HepG2 (cell line): ENCODE measurements around the gene DSCAM. TPM values are rescaled to one million over a fixed set of nuclear protein-coding genes. Genes with fewer than 3 reads are reported as not detected.

Experiments used
- ATAC-seq: fragments of 200-7000 bp; cut with Tn5 transposase; 3 replicates; pipeline ENCODE4 v1.9.1; 2020; ENCODE audit warnings: mild to moderate bottlenecking, moderate library complexity
- BruUV-seq: library from RNA; stranded (reverse); fragments of 400-500 nt; replicated peaks from 2 replicates; lab custom pipeline; 2021; lab: Mats Ljungman, UMichigan
- CTCF ChIA-PET: fragments of 300-600 bp; formaldehyde crosslinking; extraction: SDS; loops from one replicate; lab custom pipeline; 2021; ENCODE audit warnings: low total read pairs, inconsistent platforms, low intra/inter-chr PET ratio; lab: Yijun Ruan, JAX
- POLR2A ChIA-PET: fragments of 350-600 bp; sonication (Branson Sonifier 250); formaldehyde crosslinking; loops from one replicate; lab custom pipeline; 2020; ENCODE audit warnings: antibody characterized with exemption, inconsistent platforms; lab: Yijun Ruan, JAX
- DNase-seq: peaks from one replicate; pipeline ENCODE4 v3.0.0-alpha.2; 2015; ENCODE audit warnings: low spot score
- FAIRE-seq: peaks from 3 replicates; lab custom pipeline; 2011; peaks lifted over from hg19 to GRCh38; lab: Jason Lieb, UNC
- H2AFZ ChIP-seq: one replicate; pipeline ENCODE4 v1.6.1; 2011; ENCODE audit warnings: low read length, inconsistent platforms
- H3K27ac ChIP-seq: fragments of 300-600 bp; 3 replicates; pipeline ENCODE4 v1.8.0; 2011; ENCODE audit warnings: mixed run types, mild to moderate bottlenecking, mixed read lengths, low read length, inconsistent platforms; ENCODE audit not compliant: insufficient read depth; ENCODE audit errors: extremely low read length
- H3K27me3 ChIP-seq, 2 experiments: fragments of 200-600 bp in 1 of 2; 2 replicates in 1 of 2; 3 replicates in 1 of 2; pipeline versions ENCODE4 v1.6.0 to v1.8.0; 2011; ENCODE audit warnings: low read length in 2 of 2, mild to moderate bottlenecking in 2 of 2, moderate library complexity in 2 of 2, inconsistent platforms in 1 of 2; ENCODE audit not compliant: insufficient read depth in 2 of 2, control insufficient read depth in 1 of 2
- H3K36me3 ChIP-seq, 2 experiments: fragments of 200-600 bp in 1 of 2; replicated peaks in 1 of 2; 2 replicates in 1 of 2; 3 replicates in 1 of 2; pipeline versions ENCODE4 v1.5.1 to v1.8.0; 2011; ENCODE audit warnings: low read length in 2 of 2, inconsistent platforms in 1 of 2; ENCODE audit not compliant: insufficient read depth in 2 of 2, control insufficient read depth in 1 of 2
- H3K4me1 ChIP-seq: 2 replicates; pipeline ENCODE4 v1.5.1; 2012; ENCODE audit warnings: low read length, inconsistent platforms; ENCODE audit not compliant: insufficient read depth
- H3K4me2 ChIP-seq: 2 replicates; pipeline ENCODE4 v1.6.0; 2011; ENCODE audit warnings: low read depth, low read length, inconsistent platforms
- H3K4me3 ChIP-seq, 3 experiments: fragments of 200-600 bp in 1 of 3; sonication (generic), shearing (Covaris generic) in 1 of 3; replicated peaks in 1 of 3; 2 replicates each; pipeline ENCODE4 v1.5.1; 2011 to 2016; ENCODE audit warnings: low read length in 3 of 3, inconsistent platforms in 2 of 3, low read depth in 2 of 3, mild to moderate bottlenecking in 2 of 3, control low read depth in 1 of 3, mixed read lengths in 1 of 3; ENCODE audit not compliant: insufficient read depth in 1 of 3
- H3K79me2 ChIP-seq: one replicate; pipeline ENCODE4 v1.6.1; 2011; ENCODE audit warnings: low read length, inconsistent platforms; ENCODE audit not compliant: insufficient read depth
- H3K9ac ChIP-seq: 2 replicates; pipeline ENCODE4 v1.6.0; 2011; ENCODE audit warnings: mild to moderate bottlenecking, low read depth, low read length, inconsistent platforms; ENCODE audit not compliant: insufficient read depth
- H3K9me3 ChIP-seq: 2 replicates; pipeline ENCODE4 v1.5.1; 2012; ENCODE audit warnings: mild to moderate bottlenecking, low read length
- H4K20me1 ChIP-seq: 2 replicates; pipeline ENCODE4 v1.6.0; 2011; ENCODE audit warnings: inconsistent platforms, mild to moderate bottlenecking, low read length, moderate library complexity; ENCODE audit not compliant: insufficient read depth
- MTA3 ChIP-seq: sonication (generic); formaldehyde crosslinking; IDR thresholded peaks from 2 replicates; pipeline ENCODE4 v1.4.0; 2020; ENCODE audit warnings: missing genetic modification reagents
- REST ChIP-seq, 2 experiments: IDR thresholded peaks; 2 replicates each; pipeline ENCODE4 v1.6.1; 2011 to 2012; ENCODE audit warnings: low read length in 2 of 2, borderline replicate concordance in 1 of 2, low read depth in 1 of 2, mild to moderate bottlenecking in 1 of 2, moderate library complexity in 1 of 2
- SP5 ChIP-seq: IDR thresholded peaks from 2 replicates; pipeline ENCODE4 v1.6.1; 2016; ENCODE audit warnings: low read depth, borderline replicate concordance
- THAP11 ChIP-seq: IDR thresholded peaks from 2 replicates; pipeline ENCODE4 v1.6.1; 2016; ENCODE audit warnings: missing biosample characterization, missing genetic modification reagents
- TOE1 ChIP-seq: sonication (generic); formaldehyde crosslinking; IDR thresholded peaks from 2 replicates; pipeline ENCODE4 v1.4.0; 2020; ENCODE audit warnings: mild to moderate bottlenecking, missing genetic modification reagents
- YEATS4 ChIP-seq: sonication (generic); formaldehyde crosslinking; IDR thresholded peaks from 2 replicates; pipeline ENCODE4 v1.4.0; 2020; ENCODE audit warnings: missing genetic modification reagents, borderline replicate concordance
- ZBTB26 ChIP-seq: IDR thresholded peaks from 2 replicates; pipeline ENCODE4 v1.6.1; 2016; ENCODE audit warnings: missing compliant biosample characterization, missing genetic modification reagents, borderline replicate concordance
- ZNF224 ChIP-seq: sonication (generic); formaldehyde crosslinking; IDR thresholded peaks from 2 replicates; pipeline ENCODE4 v1.5.0; 2020; ENCODE audit warnings: mild to moderate bottlenecking, missing genetic modification reagents
- WGBS: methylation state at CpG from one replicate; pipeline ENCODE4 v1.1.6; 2017; ENCODE audit warnings: low lambda C conversion rate; 5-methylcytosine and 5-hydroxymethylcytosine counted together
- in situ Hi-C: cut with HindIII; loops from 2 replicates; pipeline ENCODE4 v1.10.0; 2017; ENCODE audit warnings: low pct_unique_long_range_greater_than_20kb; ENCODE audit not compliant: extremely low pct_ligation_motif_present
- intact Hi-C: fragments of 100-400 bp; cut with micrococcal nuclease; formaldehyde crosslinking; loops from one replicate; pipeline ENCODE4 v1.10.0; 2022; ENCODE audit not compliant: unreplicated experiment
- polyA plus RNA-seq, 8 experiments: library from polyadenylated mRNA; depleted of rRNA in 3 of 8; stranded (reverse) in 7 of 8; unstranded in 1 of 8; fragments of >200 nt; fragmentation: Illumina TruSeq in 4 of 8; extraction: Trizol in 4 of 8; gene quantifications; 2 replicates each; pipeline versions ENCODE4 v1.2.1 to v1.2.3, GENCODE V29; 2011 to 2016; ENCODE audit warnings: low read depth in 4 of 8, missing spikeins in 1 of 8, mixed read lengths in 1 of 8; ENCODE audit not compliant: insufficient read depth in 1 of 8
- total RNA-seq, 5 experiments: library from RNA; depleted of rRNA; stranded (reverse); fragments of >200 nt; fragmentation: Illumina TruSeq; extraction: Trizol; gene quantifications; 2 replicates each; pipeline ENCODE4 v1.2.3, GENCODE V29; 2016; ENCODE audit warnings: low read depth in 1 of 5
- TF ChIP-seq, protein P1 (sequence below): sonication (generic); formaldehyde crosslinking; IDR thresholded peaks from 2 replicates; pipeline ENCODE4 v1.4.0; 2020; ENCODE audit warnings: missing genetic modification reagents

DSCAM gene
- total and polyA plus RNA-seq, 2 of the 13 experiments (the other 11 are each of a cell fraction or from before 2014, with no cell fraction given) = not detected

GRCh38 chr21:40253112-40253511 is 593.8 kb downstream of the DSCAM start:
- POLR2A ChIA-PET = no interaction called here
- Histone ChIP-seq H3K9ac (no peak overlapping the region), H3K9me3 (peaks cover 96% of the 10 kb centered on the region), H3K36me3 (no peaks in the 10 kb centered on the region), H3K4me1 (no peaks in the 10 kb centered on the region), H4K20me1 (no peaks in the 10 kb centered on the region), H2AFZ (no peak overlapping the region), H3K4me2 (no peak overlapping the region), H3K27ac (no peak overlapping the region), H3K27me3 (no peaks in the 10 kb centered on the region), H3K4me3 (no peak overlapping the region), H3K79me2 (no peaks in the 10 kb centered on the region)
- no peak for FAIRE-seq
- CTCF ChIA-PET = no interaction called here
- in situ Hi-C loops (no loop called here), intact Hi-C loops (no loop called here)
- no peak for DNase-seq
- TF ChIP-seq TOE1 (CRISPR knock-in tag) (no peak), THAP11 (CRISPR knock-in tag) (no peak), SP5 (CRISPR knock-in tag) (no peak), YEATS4 (CRISPR knock-in tag) (no peak), ZNF224 (CRISPR knock-in tag) (no peak), MTA3 (CRISPR knock-in tag) (no peak), ZBTB26 (no peak), REST (IDR thresholded peaks at IDR 0.05; ENCODE audit: borderline replicate concordance in 1 of 2, low read depth in 1 of 2, low read length in 2 of 2) (no peak)
- TF ChIP-seq, protein P1, sequence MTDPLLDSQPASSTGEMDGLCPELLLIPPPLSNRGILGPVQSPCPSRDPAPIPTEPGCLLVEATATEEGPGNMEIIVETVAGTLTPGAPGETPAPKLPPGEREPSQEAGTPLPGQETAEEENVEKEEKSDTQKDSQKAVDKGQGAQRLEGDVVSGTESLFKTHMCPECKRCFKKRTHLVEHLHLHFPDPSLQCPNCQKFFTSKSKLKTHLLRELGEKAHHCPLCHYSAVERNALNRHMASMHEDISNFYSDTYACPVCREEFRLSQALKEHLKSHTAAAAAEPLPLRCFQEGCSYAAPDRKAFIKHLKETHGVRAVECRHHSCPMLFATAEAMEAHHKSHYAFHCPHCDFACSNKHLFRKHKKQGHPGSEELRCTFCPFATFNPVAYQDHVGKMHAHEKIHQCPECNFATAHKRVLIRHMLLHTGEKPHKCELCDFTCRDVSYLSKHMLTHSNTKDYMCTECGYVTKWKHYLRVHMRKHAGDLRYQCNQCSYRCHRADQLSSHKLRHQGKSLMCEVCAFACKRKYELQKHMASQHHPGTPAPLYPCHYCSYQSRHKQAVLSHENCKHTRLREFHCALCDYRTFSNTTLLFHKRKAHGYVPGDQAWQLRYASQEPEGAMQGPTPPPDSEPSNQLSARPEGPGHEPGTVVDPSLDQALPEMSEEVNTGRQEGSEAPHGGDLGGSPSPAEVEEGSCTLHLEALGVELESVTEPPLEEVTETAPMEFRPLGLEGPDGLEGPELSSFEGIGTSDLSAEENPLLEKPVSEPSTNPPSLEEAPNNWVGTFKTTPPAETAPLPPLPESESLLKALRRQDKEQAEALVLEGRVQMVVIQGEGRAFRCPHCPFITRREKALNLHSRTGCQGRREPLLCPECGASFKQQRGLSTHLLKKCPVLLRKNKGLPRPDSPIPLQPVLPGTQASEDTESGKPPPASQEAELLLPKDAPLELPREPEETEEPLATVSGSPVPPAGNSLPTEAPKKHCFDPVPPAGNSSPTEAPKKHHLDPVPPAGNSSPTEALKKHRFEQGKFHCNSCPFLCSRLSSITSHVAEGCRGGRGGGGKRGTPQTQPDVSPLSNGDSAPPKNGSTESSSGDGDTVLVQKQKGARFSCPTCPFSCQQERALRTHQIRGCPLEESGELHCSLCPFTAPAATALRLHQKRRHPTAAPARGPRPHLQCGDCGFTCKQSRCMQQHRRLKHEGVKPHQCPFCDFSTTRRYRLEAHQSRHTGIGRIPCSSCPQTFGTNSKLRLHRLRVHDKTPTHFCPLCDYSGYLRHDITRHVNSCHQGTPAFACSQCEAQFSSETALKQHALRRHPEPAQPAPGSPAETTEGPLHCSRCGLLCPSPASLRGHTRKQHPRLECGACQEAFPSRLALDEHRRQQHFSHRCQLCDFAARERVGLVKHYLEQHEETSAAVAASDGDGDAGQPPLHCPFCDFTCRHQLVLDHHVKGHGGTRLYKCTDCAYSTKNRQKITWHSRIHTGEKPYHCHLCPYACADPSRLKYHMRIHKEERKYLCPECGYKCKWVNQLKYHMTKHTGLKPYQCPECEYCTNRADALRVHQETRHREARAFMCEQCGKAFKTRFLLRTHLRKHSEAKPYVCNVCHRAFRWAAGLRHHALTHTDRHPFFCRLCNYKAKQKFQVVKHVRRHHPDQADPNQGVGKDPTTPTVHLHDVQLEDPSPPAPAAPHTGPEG (CRISPR knock-in tag) = no peak
- no peak for ATAC-seq
- WGBS = 0% methylated on average over 3 of the region's 3 CpGs
- BruUV-seq = no TSS peak
